GM10266 (cell line): ENCODE results near the gene TRDN.
"Not testable (repeated sequence)": the region's sequence is repeated elsewhere in the genome, so short reads cannot be mapped to it uniquely, and the experiment has no call there.

Experiments used
- DNase-seq: peaks from one replicate; pipeline ENCODE4 v3.0.0; 2012; ENCODE audit errors: extremely low spot score
- CTCF ChIP-seq: IDR thresholded peaks from 2 replicates; pipeline ENCODE4 v1.5.1; 2012; ENCODE audit warnings: mild to moderate bottlenecking, low read depth; ENCODE audit not compliant: control insufficient read depth, insufficient read depth; ENCODE audit errors: missing control alignments

Gene TRDN

GRCh38 chr6:123508290-123508689 lies 128.5 kb downstream of the TRDN start:
- no peak for TF ChIP-seq CTCF

GRCh38 chr6:123507582-123507981 lies 129.2 kb downstream of the TRDN start:
- no peak for DNase-seq
- TF ChIP-seq CTCF = no peak

More at GRCh38 chr6:123508290-123508689, 128.5 kb downstream of the TRDN start:
- no peak for DNase-seq

- no peak for TF ChIP-seq CTCF
- no peak for DNase-seq
Measured at GRCh38 chr6:123503619-123504018, 133.1 kb downstream of the TRDN start.

- no peak for DNase-seq
- no peak for TF ChIP-seq CTCF
Measured at GRCh38 chr6:123497025-123497424, 139.7 kb downstream of the TRDN start.

- TF ChIP-seq CTCF = no peak
- DNase-seq = no peak
Measured at GRCh38 chr6:123489589-123489988, 147.2 kb downstream of the TRDN start.

GRCh38 chr6:123480986-123481385 lies 155.8 kb downstream of the TRDN start:
- TF ChIP-seq CTCF = no peak
- DNase-seq = no peak

GRCh38 chr6:123472025-123472702 lies 164.6 kb downstream of the TRDN start:
- not testable (repeated sequence) for DNase-seq

- no peak for DNase-seq
- no peak for TF ChIP-seq CTCF
Measured at GRCh38 chr6:123467392-123467791, 169.4 kb downstream of the TRDN start.
